ENCODE data around the gene MAK. TPM values are rescaled to one million over a fixed set of nuclear protein-coding genes. Genes with fewer than 3 reads are reported as not detected.

MAK gene
- total RNA-seq, 1 donor from 2014 or later: 0.17 TPM

DNA sequence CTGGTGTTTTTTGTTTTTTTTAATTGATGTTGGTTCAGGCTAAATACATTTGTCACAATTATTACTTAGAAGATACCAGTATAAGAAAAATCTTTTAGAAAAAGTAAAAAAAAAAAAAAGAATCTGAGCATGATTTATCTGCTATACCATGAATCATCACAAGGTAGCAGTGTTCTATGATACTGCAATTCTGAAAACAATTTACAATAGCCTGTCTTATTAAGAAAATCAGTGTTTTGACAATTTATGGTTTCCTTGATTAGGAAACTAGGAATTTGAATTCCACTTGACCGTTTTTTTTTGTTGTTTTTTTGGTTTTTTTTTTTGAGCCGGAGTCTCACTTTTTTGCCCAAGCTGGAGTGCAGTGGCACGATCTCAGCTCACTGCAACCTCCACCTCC, 9.3 kb upstream of the MAK start:
- Histone ChIP-seq H3K4me3 (ENCODE audit: low read depth, low read length) (no peak overlapping the region), H3K27me3 (ENCODE audit: control insufficient read depth, insufficient read depth, low read length) (peaks cover 2% of the 10 kb centered on the region), H3K36me3 (ENCODE audit: control insufficient read depth, insufficient read depth, low read length) (no peaks in the 10 kb centered on the region)
- no peak for DNase-seq (ENCODE audit: low read depth)
- TF ChIP-seq, protein P1, sequence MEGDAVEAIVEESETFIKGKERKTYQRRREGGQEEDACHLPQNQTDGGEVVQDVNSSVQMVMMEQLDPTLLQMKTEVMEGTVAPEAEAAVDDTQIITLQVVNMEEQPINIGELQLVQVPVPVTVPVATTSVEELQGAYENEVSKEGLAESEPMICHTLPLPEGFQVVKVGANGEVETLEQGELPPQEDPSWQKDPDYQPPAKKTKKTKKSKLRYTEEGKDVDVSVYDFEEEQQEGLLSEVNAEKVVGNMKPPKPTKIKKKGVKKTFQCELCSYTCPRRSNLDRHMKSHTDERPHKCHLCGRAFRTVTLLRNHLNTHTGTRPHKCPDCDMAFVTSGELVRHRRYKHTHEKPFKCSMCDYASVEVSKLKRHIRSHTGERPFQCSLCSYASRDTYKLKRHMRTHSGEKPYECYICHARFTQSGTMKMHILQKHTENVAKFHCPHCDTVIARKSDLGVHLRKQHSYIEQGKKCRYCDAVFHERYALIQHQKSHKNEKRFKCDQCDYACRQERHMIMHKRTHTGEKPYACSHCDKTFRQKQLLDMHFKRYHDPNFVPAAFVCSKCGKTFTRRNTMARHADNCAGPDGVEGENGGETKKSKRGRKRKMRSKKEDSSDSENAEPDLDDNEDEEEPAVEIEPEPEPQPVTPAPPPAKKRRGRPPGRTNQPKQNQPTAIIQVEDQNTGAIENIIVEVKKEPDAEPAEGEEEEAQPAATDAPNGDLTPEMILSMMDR (IDR thresholded peaks at IDR 0.05; ENCODE audit: insufficient read depth, low read length, poor library complexity, severe bottlenecking): peak; percentile 10

DNA sequence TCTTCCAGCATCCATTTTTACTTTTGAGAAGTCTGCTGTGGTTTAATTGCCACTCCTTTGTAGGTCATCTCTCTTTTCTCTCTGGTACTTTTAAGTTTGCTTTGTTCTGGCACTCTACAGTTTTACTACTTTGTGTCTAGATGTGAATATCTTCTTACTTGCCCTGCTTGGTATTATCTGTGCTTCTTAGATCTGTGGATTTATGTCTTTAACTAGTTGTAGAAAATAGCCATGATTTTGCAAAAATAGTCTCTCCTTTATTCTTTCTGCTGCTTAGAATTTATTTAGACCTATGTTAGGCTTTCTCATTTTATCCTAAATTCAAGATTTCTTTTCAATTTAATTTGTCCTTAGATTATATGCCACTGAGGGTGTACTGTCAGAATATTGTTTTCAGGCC, 5.2 kb upstream of the MAK start:
- Histone ChIP-seq H3K4me3 (ENCODE audit: low read depth, low read length) (no peak overlapping the region), H3K36me3 (ENCODE audit: control insufficient read depth, insufficient read depth, low read length) (no peaks in the 10 kb centered on the region), H3K27me3 (ENCODE audit: control insufficient read depth, insufficient read depth, low read length) (no peaks in the 10 kb centered on the region)
- no peak for DNase-seq (ENCODE audit: low read depth)
- TF ChIP-seq, protein P1 (IDR thresholded peaks at IDR 0.05; ENCODE audit: insufficient read depth, low read length, poor library complexity, severe bottlenecking): no peak

DNA sequence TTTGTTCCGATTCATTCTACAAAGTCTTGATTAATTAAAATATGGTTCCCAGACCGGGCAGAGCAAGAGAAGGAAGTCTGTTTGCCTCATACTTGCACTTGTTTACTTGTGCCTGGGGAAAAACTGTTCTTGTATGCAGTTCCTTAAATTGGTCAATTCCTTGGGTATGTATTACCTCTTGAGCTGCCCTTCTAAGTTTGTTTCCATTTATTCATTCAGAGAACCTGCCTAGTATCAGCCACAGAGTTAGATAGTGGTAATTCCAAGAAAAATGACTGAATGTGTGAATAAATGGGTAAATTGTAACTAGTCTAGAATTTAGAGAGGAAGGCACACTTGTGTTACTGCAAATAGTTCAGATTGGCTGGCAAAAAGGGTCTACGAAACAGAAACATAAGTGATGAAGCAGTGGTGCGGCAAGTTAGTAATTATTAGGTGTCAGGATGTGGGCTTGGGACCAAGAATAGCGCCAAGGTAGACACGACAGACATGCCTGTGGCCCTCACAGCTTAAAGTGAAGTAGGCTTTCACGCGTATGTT, 525 bp upstream of the MAK start:
- TF ChIP-seq, protein P1 (IDR thresholded peaks at IDR 0.05; ENCODE audit: insufficient read depth, low read length, poor library complexity, severe bottlenecking): no peak
- Histone ChIP-seq H3K4me3 (ENCODE audit: low read depth, low read length) (peak overlapping the region; percentile 83), H3K36me3 (ENCODE audit: control insufficient read depth, insufficient read depth, low read length) (no peaks in the 10 kb centered on the region), H3K27me3 (ENCODE audit: control insufficient read depth, insufficient read depth, low read length) (no peaks in the 10 kb centered on the region)
- no peak for DNase-seq (ENCODE audit: low read depth)

GRCh38 chr6:10837622-10837994, 731 bp downstream of the MAK start:
- no peaks in the 10 kb centered on the region for H3K27me3 ChIP-seq (ENCODE audit: control insufficient read depth, insufficient read depth, low read length)
- no peaks in the 10 kb centered on the region for H3K36me3 ChIP-seq (ENCODE audit: control insufficient read depth, insufficient read depth, low read length)
- peak overlapping the region; percentile 83 for H3K4me3 ChIP-seq (ENCODE audit: low read depth, low read length)
- TF ChIP-seq, protein P1 (IDR thresholded peaks at IDR 0.05; ENCODE audit: insufficient read depth, low read length, poor library complexity, severe bottlenecking): no peak
- DNase-seq (ENCODE audit: low read depth): no peak

- no peaks in the 10 kb centered on the region for H3K27me3 ChIP-seq (ENCODE audit: control insufficient read depth, insufficient read depth, low read length)
- no peaks in the 10 kb centered on the region for H3K36me3 ChIP-seq (ENCODE audit: control insufficient read depth, insufficient read depth, low read length)
- DNase-seq (ENCODE audit: low read depth): no peak
- H3K4me3 ChIP-seq (ENCODE audit: low read depth, low read length): peak overlapping the region; percentile 83
- TF ChIP-seq, protein P1 (IDR thresholded peaks at IDR 0.05; ENCODE audit: insufficient read depth, low read length, poor library complexity, severe bottlenecking): no peak
Measured at GRCh38 chr6:10837009-10837621, 1.2 kb downstream of the MAK start.

- H3K36me3 ChIP-seq (ENCODE audit: control insufficient read depth, insufficient read depth, low read length): no peaks in the 10 kb centered on the region
- TF ChIP-seq, protein P1 (IDR thresholded peaks at IDR 0.05; ENCODE audit: insufficient read depth, low read length, poor library complexity, severe bottlenecking): no peak
- H3K4me3 ChIP-seq (ENCODE audit: low read depth, low read length): no peak overlapping the region
- no peak for DNase-seq (ENCODE audit: low read depth)
- no peaks in the 10 kb centered on the region for H3K27me3 ChIP-seq (ENCODE audit: control insufficient read depth, insufficient read depth, low read length)
Measured at GRCh38 chr6:10834823-10835222, 3.5 kb downstream of the MAK start.

All from kidney epithelial cell (primary cell).